SK-N-SH treated with all-trans-retinoic acid at 6 μM for 48 hours (cell line): ENCODE data around the gene AIF1L.

Experiments
- ARNTL ChIP-seq: fragments of 450-650 bp; formaldehyde crosslinking; IDR thresholded peaks from 2 replicates; pipeline ENCODE4 v1.5.0; 2020; ENCODE audit warnings: low read depth, mild to moderate bottlenecking, moderate library complexity, borderline replicate concordance
- CREB5 ChIP-seq: fragments of 250-450 bp; sonication (Bioruptor Pico); IDR thresholded peaks from 2 replicates; pipeline ENCODE4 v1.5.1; 2020; ENCODE audit warnings: low read depth, mild to moderate bottlenecking, moderate library complexity
- CSDC2 ChIP-seq: fragments of 250-450 bp; sonication (Bioruptor Pico); IDR thresholded peaks from 2 replicates; pipeline ENCODE4 v1.5.0; 2020; ENCODE audit warnings: mild to moderate bottlenecking, moderate library complexity
- ESRRG ChIP-seq: fragments of 250-450 bp; sonication (Bioruptor Pico); IDR thresholded peaks from 2 replicates; pipeline ENCODE4 v1.6.1; 2021; ENCODE audit warnings: mild to moderate bottlenecking
- GLIS3 ChIP-seq: fragments of 250-450 bp; sonication (Bioruptor Pico); IDR thresholded peaks from 2 replicates; pipeline ENCODE4 v1.5.0; 2020; ENCODE audit warnings: mild to moderate bottlenecking, moderate library complexity
- ISL1 ChIP-seq: fragments of 250-450 bp; sonication (Bioruptor Pico); IDR thresholded peaks from 2 replicates; pipeline ENCODE4 v2.1.2; 2022; ENCODE audit warnings: mild to moderate bottlenecking, moderate library complexity
- PATZ1 ChIP-seq: fragments of 250-450 bp; sonication (Bioruptor Pico); IDR thresholded peaks from 2 replicates; pipeline ENCODE4 v1.8.0; 2020; ENCODE audit warnings: mild to moderate bottlenecking, moderate library complexity, borderline replicate concordance
- SNAI2 ChIP-seq: fragments of 250-450 bp; sonication (Bioruptor Pico); IDR thresholded peaks from 2 replicates; pipeline ENCODE4 v1.5.0; 2020; ENCODE audit warnings: mild to moderate bottlenecking, moderate library complexity
- TSHZ2 ChIP-seq: fragments of 250-450 bp; sonication (Bioruptor Pico); IDR thresholded peaks from 2 replicates; pipeline ENCODE4 v1.5.0; 2020; ENCODE audit warnings: mild to moderate bottlenecking, moderate library complexity
- ZNF70 ChIP-seq: fragments of 450-650 bp; formaldehyde crosslinking; IDR thresholded peaks from 2 replicates; pipeline ENCODE4 v1.5.0; 2020; ENCODE audit warnings: mild to moderate bottlenecking, moderate library complexity

- no peak for TF ChIP-seq ARNTL (CRISPR knock-in tag)
- TF ChIP-seq CREB5 (CRISPR knock-in tag): no peak
- TF ChIP-seq CSDC2 (CRISPR knock-in tag): no peak
- TF ChIP-seq GLIS3 (CRISPR knock-in tag): no peak
- no peak for TF ChIP-seq ZNF70 (CRISPR knock-in tag)
- no peak for TF ChIP-seq ISL1
- TF ChIP-seq PATZ1 (CRISPR knock-in tag): no peak
- no peak for TF ChIP-seq SNAI2 (CRISPR knock-in tag)
- TF ChIP-seq ESRRG (CRISPR knock-in tag): no peak
- no peak for TF ChIP-seq TSHZ2 (CRISPR knock-in tag)
These were observed 71.6 kb downstream of the AIF1L start for GRCh38 chr9:131167936-131168335.
